Trophoblast cell (in vitro differentiated cells and primary cell): ENCODE data around the gene CBLC.

ENCODE experiments used
- DNase-seq, 2 donors: peaks; one replicate each; pipeline ENCODE4 v3.0.0-alpha.2; 2016
- H2AFZ ChIP-seq: 2 replicates; pipeline ENCODE4 v1.6.1; 2013; ENCODE audit warnings: low read length, moderate library complexity, mild to moderate bottlenecking; ENCODE audit not compliant: insufficient read depth, poor library complexity
- H2AK5ac ChIP-seq: 2 replicates; pipeline ENCODE4 v1.6.1; 2013; ENCODE audit warnings: mild to moderate bottlenecking, low read length
- H2BK120ac ChIP-seq: 2 replicates; pipeline ENCODE4 v1.6.1; 2013; ENCODE audit warnings: low read length, mild to moderate bottlenecking, moderate library complexity; ENCODE audit not compliant: insufficient read depth, poor library complexity
- H2BK12ac ChIP-seq: 2 replicates; pipeline ENCODE4 v1.6.1; 2013; ENCODE audit warnings: mild to moderate bottlenecking, low read length, moderate library complexity
- H2BK5ac ChIP-seq: 2 replicates; pipeline ENCODE4 v1.6.1; 2013; ENCODE audit warnings: low read length, low read depth, moderate library complexity, mild to moderate bottlenecking; ENCODE audit not compliant: poor library complexity
- H3K14ac ChIP-seq: 2 replicates; pipeline ENCODE4 v1.6.1; 2013; ENCODE audit warnings: mild to moderate bottlenecking, low read length
- H3K18ac ChIP-seq: 2 replicates; pipeline ENCODE4 v1.6.1; 2013; ENCODE audit warnings: mild to moderate bottlenecking, low read length
- H3K23ac ChIP-seq: 2 replicates; pipeline ENCODE4 v1.6.1; 2013; ENCODE audit warnings: low read length
- H3K27ac ChIP-seq: 2 replicates; pipeline ENCODE4 v1.5.1; 2013; ENCODE audit warnings: low read depth, mild to moderate bottlenecking, inconsistent platforms, low read length, moderate library complexity
- H3K27me3 ChIP-seq: 2 replicates; pipeline ENCODE4 v1.6.1; 2013; ENCODE audit warnings: inconsistent platforms, mild to moderate bottlenecking, low read length, moderate library complexity; ENCODE audit not compliant: insufficient read depth
- H3K36me3 ChIP-seq, 2 experiments: 1 replicate in 1 of 2; 2 replicates in 1 of 2; pipeline ENCODE4 v1.6.1; 2013; ENCODE audit warnings: low read length in 2 of 2, mild to moderate bottlenecking in 2 of 2, moderate library complexity in 1 of 2; ENCODE audit not compliant: insufficient read depth in 2 of 2, control insufficient read depth in 1 of 2
- H3K4ac ChIP-seq: 2 replicates; pipeline ENCODE4 v1.6.1; 2013; ENCODE audit warnings: low read depth, mild to moderate bottlenecking, low read length, moderate library complexity
- H3K4me1 ChIP-seq, 2 experiments: 1 replicate in 1 of 2; 2 replicates in 1 of 2; pipeline ENCODE4 v1.6.1; 2013; ENCODE audit warnings: low read length in 2 of 2, mild to moderate bottlenecking in 2 of 2, moderate library complexity in 1 of 2; ENCODE audit not compliant: insufficient read depth in 2 of 2, control insufficient read depth in 1 of 2
- H3K4me2 ChIP-seq: 2 replicates; pipeline ENCODE4 v1.6.1; 2013; ENCODE audit warnings: inconsistent platforms, mild to moderate bottlenecking, low read length, moderate library complexity
- H3K4me3 ChIP-seq: 2 replicates; pipeline ENCODE4 v1.5.1; 2013; ENCODE audit warnings: mild to moderate bottlenecking, low read depth, low read length, inconsistent platforms
- H3K79me1 ChIP-seq: one replicate; pipeline ENCODE4 v1.6.1; 2013; ENCODE audit warnings: low read length
- H3K79me2 ChIP-seq: 2 replicates; pipeline ENCODE4 v1.6.1; 2013; ENCODE audit warnings: low read length, mild to moderate bottlenecking; ENCODE audit not compliant: control insufficient read depth, insufficient read depth, poor library complexity
- H3K9ac ChIP-seq: 2 replicates; pipeline ENCODE4 v1.6.1; 2013; ENCODE audit warnings: mild to moderate bottlenecking, low read length
- H3K9me3 ChIP-seq: 2 replicates; pipeline ENCODE4 v1.6.1; 2013; ENCODE audit warnings: low read depth, mild to moderate bottlenecking, control low read depth, inconsistent platforms, low read length; ENCODE audit not compliant: insufficient read depth
- H4K12ac ChIP-seq: 2 replicates; pipeline ENCODE4 v1.6.1; 2013; ENCODE audit warnings: low read depth, mild to moderate bottlenecking, low read length, moderate library complexity
- H4K8ac ChIP-seq: 2 replicates; pipeline ENCODE4 v1.6.1; 2013; ENCODE audit warnings: low read depth, mild to moderate bottlenecking, low read length, moderate library complexity
- H4K91ac ChIP-seq: one replicate; pipeline ENCODE4 v1.6.1; 2013; ENCODE audit warnings: low read depth, mild to moderate bottlenecking, low read length, moderate library complexity
- WGBS: extraction: QIAGEN DNeasy Blood & Tissue Kit; methylation state at CpG from one replicate; pipeline ENCODE4 v1.1.7; 2013; ENCODE audit warnings: missing lambda C conversion rate; ENCODE audit not compliant: insufficient read length, insufficient coverage; ENCODE audit errors: extremely low coverage; 5-methylcytosine and 5-hydroxymethylcytosine counted together

CBLC gene

GRCh38 chr19:44845286-44845611 is 67.6 kb downstream of the CBLC start:
- H3K18ac ChIP-seq: peak overlapping the region; percentile 25
- H3K4me1 ChIP-seq: peaks cover 16 to 21% of the 10 kb centered on the region in 2 experiments
- WGBS: no CpG with 5 or more reads among the region's 12 CpGs
- peaks cover 40% of the 10 kb centered on the region for H3K79me1 ChIP-seq
- no peak overlapping the region for H3K14ac ChIP-seq
- H3K23ac ChIP-seq: no peak overlapping the region
- no peak overlapping the region for H2BK5ac ChIP-seq
- peak overlapping the region; percentile 27 for H4K8ac ChIP-seq
- peak overlapping the region; percentile 82 for H3K4me2 ChIP-seq
- H3K27me3 ChIP-seq: no peaks in the 10 kb centered on the region
- no peak overlapping the region for H3K4ac ChIP-seq
- no peak overlapping the region for H2AK5ac ChIP-seq
- H4K91ac ChIP-seq: peak overlapping the region; percentile 3
- DNase-seq: peak in 1 of 2 donors; percentile 5
- H3K9me3 ChIP-seq: peaks cover 1% of the 10 kb centered on the region
- no peaks in the 10 kb centered on the region for H3K36me3 ChIP-seq
- H4K12ac ChIP-seq: peak overlapping the region; percentile 35
- H3K9ac ChIP-seq: no peak overlapping the region
- H2BK120ac ChIP-seq: peak overlapping the region; percentile 19
- H2AFZ ChIP-seq: peak overlapping the region; percentile 95
- H3K4me3 ChIP-seq: no peak overlapping the region
- H3K79me2 ChIP-seq: peaks cover 39% of the 10 kb centered on the region
- H3K27ac ChIP-seq: peak overlapping the region; percentile 63
- no peak overlapping the region for H2BK12ac ChIP-seq

DNA sequence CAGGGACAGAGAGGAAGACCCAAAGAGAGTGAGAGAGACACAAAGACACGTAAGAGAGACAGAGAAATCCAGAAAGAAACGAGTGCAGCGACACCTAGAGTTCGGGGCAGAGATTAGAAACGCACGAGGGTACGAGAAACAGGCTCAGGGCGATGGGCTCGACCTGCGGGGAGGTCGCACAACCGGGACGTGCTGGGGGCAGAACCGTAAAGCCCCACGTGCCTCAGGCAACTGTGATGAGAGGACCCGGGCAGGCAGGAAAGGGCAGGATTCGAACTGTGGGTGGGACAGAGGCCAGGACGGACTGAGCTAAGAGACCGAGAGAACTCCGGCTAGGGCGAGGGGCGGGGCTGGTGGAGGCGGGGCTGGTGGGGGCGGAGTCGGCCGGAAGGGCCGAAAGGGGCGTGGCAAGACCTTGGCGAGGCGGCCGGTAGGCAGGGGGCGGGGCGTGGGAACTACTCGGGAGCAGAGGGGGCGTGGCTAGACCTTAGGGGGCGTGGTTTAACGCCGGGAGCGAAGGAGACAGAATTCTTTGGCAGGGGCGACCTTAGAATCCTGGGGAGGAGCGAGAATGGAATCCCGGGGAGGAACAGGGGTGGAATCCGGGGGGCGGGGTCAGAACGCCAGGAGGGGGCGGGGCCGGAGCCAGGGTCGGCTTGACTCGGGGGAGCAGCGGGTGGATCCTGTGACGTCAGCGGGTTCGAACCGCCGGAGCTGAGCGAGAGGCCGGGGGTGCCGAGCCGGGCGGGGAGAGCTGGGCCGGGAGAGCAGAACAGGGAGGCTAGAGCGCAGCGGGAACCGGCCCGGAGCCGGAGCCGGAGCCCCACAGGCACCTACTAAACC is 68.1 kb downstream of the CBLC start, which contains the start of gene NECTIN2:
Gene NECTIN2, plus strand, starts transcription at position 686 of the 843 bp plus-strand sequence. CDS start 229 bp downstream, outside the sequence.
- peak within 1 kb of the TSS; percentile 96 for H3K9ac ChIP-seq

GRCh38 chr19:44846455-44847143 is 68.9 kb downstream of the CBLC start:
- Histone ChIP-seq H3K18ac (peak overlapping the region; percentile 98), H3K9me3 (peaks cover 1% of the 10 kb centered on the region), H2BK120ac (peak overlapping the region; percentile 98), H3K4me1 (peaks cover 25 to 34% of the 10 kb centered on the region in 2 experiments), H3K23ac (no peak overlapping the region), H3K9ac (peak overlapping the region; percentile 96), H4K91ac (peak overlapping the region; percentile 99), H3K79me1 (peaks cover 40% of the 10 kb centered on the region), H3K36me3 (peaks cover 3 to 6% of the 10 kb centered on the region in 2 experiments), H4K8ac (peak overlapping the region; percentile 90), H4K12ac (peak overlapping the region; percentile 82), H2BK5ac (peak overlapping the region; percentile 99), H3K4me2 (peak overlapping the region; percentile 83), H3K27ac (peak overlapping the region; percentile 99), H2AK5ac (peak overlapping the region; percentile 97), H2BK12ac (peak overlapping the region; percentile 85), H3K14ac (peak overlapping the region; percentile 99), H3K79me2 (peaks cover 52% of the 10 kb centered on the region), H3K4ac (peak overlapping the region; percentile 100), H2AFZ (peak overlapping the region; percentile 84), H3K4me3 (peak overlapping the region; percentile 95), H3K27me3 (no peaks in the 10 kb centered on the region)
- DNase-seq: peak in 1 of 2 donors; percentile 34
- no CpG with 5 or more reads among the region's 51 CpGs for WGBS

More for the DNA sequence above, 68.1 kb downstream of the CBLC start, which contains the start of gene NECTIN2:
- peaks cover 1% of the 10 kb centered on the region for H3K9me3 ChIP-seq
- WGBS: no CpG with 5 or more reads among the region's 67 CpGs
- peak within 1 kb of the TSS; percentile 98 for H2BK120ac ChIP-seq
- H3K14ac ChIP-seq: peak within 1 kb of the TSS; percentile 99
- H2AK5ac ChIP-seq: peak within 1 kb of the TSS; percentile 97
- peak within 1 kb of the TSS; percentile 82 for H4K12ac ChIP-seq
- H4K8ac ChIP-seq: peak within 1 kb of the TSS; percentile 90
- no peaks in the 10 kb centered on the region for H3K27me3 ChIP-seq
- peak within 1 kb of the TSS; percentile 95 for H2AFZ ChIP-seq
- H3K79me1 ChIP-seq: peaks cover 40% of the 10 kb centered on the region
- peaks cover 22 to 27% of the 10 kb centered on the region in 2 experiments for H3K4me1 ChIP-seq
- no peak within 1 kb of the TSS for H3K23ac ChIP-seq
- peak within 1 kb of the TSS; percentile 98 for H3K18ac ChIP-seq
- peak within 1 kb of the TSS; percentile 99 for H3K27ac ChIP-seq
- peak within 1 kb of the TSS; percentile 95 for H3K4me3 ChIP-seq
- H2BK12ac ChIP-seq: peak within 1 kb of the TSS; percentile 85
- H3K4me2 ChIP-seq: peak within 1 kb of the TSS; percentile 83
- peak; percentile 98 to 99 for DNase-seq
- peaks cover 44% of the 10 kb centered on the region for H3K79me2 ChIP-seq
- H3K4ac ChIP-seq: peak within 1 kb of the TSS; percentile 100
- peak within 1 kb of the TSS; percentile 99 for H4K91ac ChIP-seq
- no peaks in the 10 kb centered on the region for H3K36me3 ChIP-seq
- peak within 1 kb of the TSS; percentile 99 for H2BK5ac ChIP-seq
